IMR-90 (cell line): ENCODE results near the gene ATP1B2. TPM values are rescaled to one million over a fixed set of nuclear protein-coding genes. Genes with fewer than 3 reads are reported as not detected.

Source experiments
- ATAC-seq: fragments of 200-7000 bp; cut with Tn5 transposase; 2 replicates; pipeline ENCODE4 v1.9.1; 2020; ENCODE audit warnings: low read depth, mild to moderate bottlenecking, moderate library complexity
- BruUV-seq: library from RNA; stranded (reverse); fragments of 400-500 nt; replicated peaks from 2 replicates; lab custom pipeline; 2021; lab: Mats Ljungman, UMichigan
- CTCF ChIA-PET: fragments of 300-600 bp; formaldehyde crosslinking; extraction: SDS; loops from one replicate; lab custom pipeline; 2021; ENCODE audit warnings: antibody characterized with exemption; lab: Yijun Ruan, JAX
- POLR2A ChIA-PET: fragments of 300-600 bp; sonication (Branson Sonifier 250); formaldehyde crosslinking; loops from one replicate; lab custom pipeline; 2022; ENCODE audit warnings: antibody characterized with exemption; ENCODE audit not compliant: unreplicated experiment; lab: Charles Lee
- DNase-seq: peaks from one replicate; pipeline ENCODE4 v3.0.0; 2013
- H2AFZ ChIP-seq: replicated peaks from 2 replicates; pipeline ENCODE3; 2013; ENCODE audit warnings: low read length, mild to moderate bottlenecking; ENCODE audit not compliant: poor library complexity
- H2AK5ac ChIP-seq: 2 replicates; pipeline ENCODE4 v1.6.1; 2013; ENCODE audit warnings: low read depth, low read length, inconsistent platforms
- H2AK9ac ChIP-seq: replicated peaks from 2 replicates; pipeline ENCODE3; 2013; ENCODE audit warnings: mild to moderate bottlenecking, low read depth, low read length, moderate library complexity; ENCODE audit not compliant: poor library complexity
- H2BK120ac ChIP-seq: 2 replicates; pipeline ENCODE4 v1.6.1; 2013; ENCODE audit warnings: low read depth, low read length, inconsistent platforms
- H2BK15ac ChIP-seq: 3 replicates; pipeline ENCODE4 v1.6.1; 2013; ENCODE audit warnings: low read depth, low read length, inconsistent platforms
- H2BK20ac ChIP-seq: 2 replicates; pipeline ENCODE4 v1.6.1; 2013; ENCODE audit warnings: low read depth, mild to moderate bottlenecking, inconsistent platforms, low read length, moderate library complexity
- H2BK5ac ChIP-seq: 2 replicates; pipeline ENCODE4 v1.6.1; 2013; ENCODE audit warnings: mild to moderate bottlenecking, low read depth, low read length, inconsistent platforms; ENCODE audit not compliant: poor library complexity, severe bottlenecking
- H3K14ac ChIP-seq: replicated peaks from 2 replicates; pipeline ENCODE4 v1.6.1; 2013; ENCODE audit warnings: low read depth, low read length, inconsistent platforms
- H3K18ac ChIP-seq: 2 replicates; pipeline ENCODE4 v1.6.1; 2013; ENCODE audit warnings: low read depth, low read length, control low read depth
- H3K23ac ChIP-seq: 2 replicates; pipeline ENCODE4 v1.6.1; 2013; ENCODE audit warnings: low read depth, low read length, inconsistent platforms
- H3K27ac ChIP-seq: 2 replicates; pipeline ENCODE4 v1.5.1; 2013; ENCODE audit warnings: mild to moderate bottlenecking, control low read depth, low read length; ENCODE audit not compliant: insufficient read depth
- H3K27me3 ChIP-seq: 2 replicates; pipeline ENCODE4 v1.6.1; 2013; ENCODE audit warnings: low read length; ENCODE audit not compliant: control insufficient read depth, insufficient read depth
- H3K36me3 ChIP-seq: 2 replicates; pipeline ENCODE4 v1.6.1; 2013; ENCODE audit warnings: low read length, mixed read lengths; ENCODE audit not compliant: control insufficient read depth, insufficient read depth
- H3K4ac ChIP-seq: 2 replicates; pipeline ENCODE4 v1.6.1; 2013; ENCODE audit warnings: low read depth, low read length, inconsistent platforms
- H3K4me1 ChIP-seq: 2 replicates; pipeline ENCODE4 v1.6.1; 2013; ENCODE audit warnings: low read length, mixed read lengths; ENCODE audit not compliant: control insufficient read depth, insufficient read depth
- H3K4me2 ChIP-seq: 2 replicates; pipeline ENCODE4 v1.6.1; 2013; ENCODE audit warnings: low read depth, mild to moderate bottlenecking, control low read depth, low read length, moderate library complexity
- H3K4me3 ChIP-seq: 2 replicates; pipeline ENCODE4 v1.5.1; 2013; ENCODE audit warnings: low read depth, mild to moderate bottlenecking, control low read depth, low read length, moderate library complexity; ENCODE audit not compliant: insufficient read depth
- H3K56ac ChIP-seq: 2 replicates; pipeline ENCODE4 v1.6.1; 2013; ENCODE audit warnings: low read length, inconsistent platforms; ENCODE audit not compliant: insufficient read depth; ENCODE audit errors: extremely low read depth
- H3K79me1 ChIP-seq, 2 experiments: 2 replicates each; pipeline ENCODE4 v1.6.1; 2013; ENCODE audit warnings: low read length in 2 of 2, inconsistent platforms in 1 of 2, low read depth in 1 of 2
- H3K9ac ChIP-seq: 2 replicates; pipeline ENCODE4 v1.6.1; 2013; ENCODE audit warnings: low read depth, low read length, control low read depth
- H3K9me1 ChIP-seq: 2 replicates; pipeline ENCODE4 v1.6.1; 2013; ENCODE audit warnings: low read length, inconsistent platforms; ENCODE audit not compliant: insufficient read depth
- H3K9me3 ChIP-seq: 2 replicates; pipeline ENCODE4 v1.6.1; 2013; ENCODE audit warnings: low read length; ENCODE audit not compliant: control insufficient read depth, insufficient read depth
- H4K20me1 ChIP-seq: 2 replicates; pipeline ENCODE4 v1.6.1; 2013; ENCODE audit warnings: low read length, inconsistent platforms; ENCODE audit not compliant: insufficient read depth
- H4K5ac ChIP-seq: 2 replicates; pipeline ENCODE4 v1.6.1; 2013; ENCODE audit warnings: mild to moderate bottlenecking, low read depth, low read length, control low read depth
- H4K8ac ChIP-seq, 2 experiments: 2 replicates each; pipeline ENCODE4 v1.6.1; 2013; ENCODE audit warnings: low read depth in 2 of 2, low read length in 2 of 2, control low read depth in 1 of 2, inconsistent platforms in 1 of 2
- H4K91ac ChIP-seq: 2 replicates; pipeline ENCODE4 v1.6.1; 2013; ENCODE audit warnings: low read depth, low read length, inconsistent platforms; ENCODE audit not compliant: insufficient read depth
- CEBPB ChIP-seq: IDR thresholded peaks from 2 replicates; pipeline ENCODE4 v1.6.1; 2012; ENCODE audit warnings: low read depth, low read length, improper control_type of control experiment
- FOS ChIP-seq: fragments of 150-350 bp; IDR thresholded peaks from 2 replicates; pipeline ENCODE4 v1.6.1; 2016; ENCODE audit warnings: low read depth, low read length
- MAZ ChIP-seq: IDR thresholded peaks from 2 replicates; pipeline ENCODE4 v1.6.1; 2012; ENCODE audit warnings: low read depth, mild to moderate bottlenecking, low read length, improper control_type of control experiment, moderate library complexity, borderline replicate concordance
- RCOR1 ChIP-seq: IDR thresholded peaks from 2 replicates; pipeline ENCODE4 v1.6.1; 2012; ENCODE audit warnings: mild to moderate bottlenecking, low read length, improper control_type of control experiment; ENCODE audit not compliant: insufficient replicate concordance
- RFX5 ChIP-seq: IDR thresholded peaks from 2 replicates; pipeline ENCODE4 v1.8.0; 2012; ENCODE audit warnings: low read depth, mild to moderate bottlenecking, low read length, moderate library complexity
- SMC3 ChIP-seq: fragments of 150-350 bp; IDR thresholded peaks from 2 replicates; pipeline ENCODE4 v1.6.1; 2016; ENCODE audit warnings: low read depth, mild to moderate bottlenecking, antibody characterized with exemption, low read length, moderate library complexity
- WGBS, 2 experiments: methylation state at CpG; one replicate each; pipeline versions ENCODE4 v1.1.5 to v1.1.7; 2013; ENCODE audit warnings: missing lambda C conversion rate in 2 of 2; ENCODE audit not compliant: insufficient read length in 1 of 2; ENCODE audit errors: extremely low coverage in 2 of 2; 5-methylcytosine and 5-hydroxymethylcytosine counted together
- dilution Hi-C: fragments of 300-500 bp; cut with HindIII; formaldehyde crosslinking; loops from one replicate; pipeline ENCODE4 v1.14.3; 2018; ENCODE audit warnings: low sequenced_read_pairs; ENCODE audit not compliant: unreplicated experiment
- in situ Hi-C: fragments of 300-500 bp; cut with MboI; formaldehyde crosslinking; loops from 3 replicates; pipeline ENCODE4 v1.14.3; 2019; ENCODE audit warnings: low sequenced_read_pairs, inconsistent platforms, mixed read lengths
- intact Hi-C: fragments of 100-400 bp; cut with micrococcal nuclease; formaldehyde crosslinking; loops from 2 replicates; pipeline ENCODE4 v1.10.0; 2022
- polyA plus RNA-seq, 3 experiments: library from polyadenylated mRNA; depleted of rRNA; stranded (reverse); fragments of >200 nt; gene quantifications; 2 replicates each; pipeline ENCODE4 v1.2.3, GENCODE V29; 2012; ENCODE audit warnings: low replicate concordance in 1 of 3
- total RNA-seq: library from RNA; depleted of rRNA; stranded (reverse); fragments of >200 nt; gene quantifications from 2 replicates; pipeline ENCODE4 v1.2.3, GENCODE V29; 2012
- TF ChIP-seq, protein P1 (sequence below): fragments of 150-350 bp; IDR thresholded peaks from 2 replicates; pipeline ENCODE4 v1.6.1; 2016; ENCODE audit warnings: low read depth, mild to moderate bottlenecking, low read length, moderate library complexity, borderline replicate concordance
- TF ChIP-seq, protein P2 (sequence below): fragments of 150-350 bp; IDR thresholded peaks from 2 replicates; pipeline ENCODE4 v1.6.1; 2017; ENCODE audit warnings: mild to moderate bottlenecking, antibody characterized with exemption, low read length, low read depth

The ATP1B2 gene
- total and polyA plus RNA-seq, 2 of the 4 experiments (the other 2 are of a cell fraction): 0.02 TPM; not detected in 1

DNA sequence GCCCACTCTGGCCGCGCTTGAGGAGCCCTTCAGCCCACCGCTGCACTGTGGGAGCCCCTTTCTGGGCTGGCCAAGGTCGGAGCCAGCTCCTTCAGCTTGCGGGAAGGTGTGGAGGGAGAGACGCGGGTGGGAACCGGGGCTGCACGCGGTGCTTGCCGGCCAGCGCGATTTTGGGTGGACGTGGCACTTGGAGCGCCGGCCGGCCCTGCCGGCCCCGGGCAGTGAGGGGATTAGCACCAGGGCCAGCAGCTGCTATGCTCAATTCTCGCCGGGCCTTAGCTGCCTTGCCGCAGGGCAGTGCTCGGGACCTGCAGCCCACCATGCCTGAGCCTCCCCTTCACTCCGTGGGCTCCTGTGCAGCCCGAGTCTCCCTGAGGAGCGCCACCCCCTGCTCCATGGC is 9.9 kb upstream of the ATP1B2 start:
- no TSS peak for BruUV-seq
- TF ChIP-seq, protein P1, sequence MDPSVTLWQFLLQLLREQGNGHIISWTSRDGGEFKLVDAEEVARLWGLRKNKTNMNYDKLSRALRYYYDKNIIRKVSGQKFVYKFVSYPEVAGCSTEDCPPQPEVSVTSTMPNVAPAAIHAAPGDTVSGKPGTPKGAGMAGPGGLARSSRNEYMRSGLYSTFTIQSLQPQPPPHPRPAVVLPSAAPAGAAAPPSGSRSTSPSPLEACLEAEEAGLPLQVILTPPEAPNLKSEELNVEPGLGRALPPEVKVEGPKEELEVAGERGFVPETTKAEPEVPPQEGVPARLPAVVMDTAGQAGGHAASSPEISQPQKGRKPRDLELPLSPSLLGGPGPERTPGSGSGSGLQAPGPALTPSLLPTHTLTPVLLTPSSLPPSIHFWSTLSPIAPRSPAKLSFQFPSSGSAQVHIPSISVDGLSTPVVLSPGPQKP: no peak
- no peak for TF ChIP-seq RFX5
- TF ChIP-seq, protein P2, sequence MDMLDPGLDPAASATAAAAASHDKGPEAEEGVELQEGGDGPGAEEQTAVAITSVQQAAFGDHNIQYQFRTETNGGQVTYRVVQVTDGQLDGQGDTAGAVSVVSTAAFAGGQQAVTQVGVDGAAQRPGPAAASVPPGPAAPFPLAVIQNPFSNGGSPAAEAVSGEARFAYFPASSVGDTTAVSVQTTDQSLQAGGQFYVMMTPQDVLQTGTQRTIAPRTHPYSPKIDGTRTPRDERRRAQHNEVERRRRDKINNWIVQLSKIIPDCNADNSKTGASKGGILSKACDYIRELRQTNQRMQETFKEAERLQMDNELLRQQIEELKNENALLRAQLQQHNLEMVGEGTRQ: no peak
- no peak for TF ChIP-seq SMC3
- TF ChIP-seq FOS: no peak
- TF ChIP-seq MAZ: no peak
- no peak for TF ChIP-seq CEBPB
- TF ChIP-seq RCOR1: no peak

More for the DNA sequence above, 9.9 kb upstream of the ATP1B2 start:
- CTCF ChIA-PET: no interaction called here
- H2AK5ac ChIP-seq: no peak overlapping the region
- H2BK20ac ChIP-seq: no peak overlapping the region
- H2BK15ac ChIP-seq: no peak overlapping the region
- no peak overlapping the region for H2BK120ac ChIP-seq
- DNase-seq (no peak), ATAC-seq (no peak)
- intact Hi-C loops (no loop called here), in situ Hi-C loops (no loop called here), dilution Hi-C loops (no loop called here)
- H2AFZ ChIP-seq: no peak overlapping the region
- POLR2A ChIA-PET: no interaction called here
- no peak overlapping the region for H4K91ac ChIP-seq
- H3K23ac ChIP-seq: no peak overlapping the region
- H2BK5ac ChIP-seq: no peak overlapping the region
- H3K4me3 ChIP-seq: no peak overlapping the region
- H4K8ac ChIP-seq: no peak overlapping the region
- no peaks in the 10 kb centered on the region for H3K4me1 ChIP-seq
- no peak overlapping the region for H2AK9ac ChIP-seq
- H3K14ac ChIP-seq: no peak overlapping the region
- no peak overlapping the region for H3K9ac ChIP-seq
- no peaks in the 10 kb centered on the region for H3K36me3 ChIP-seq
- peaks cover 7% of the 10 kb centered on the region for H3K27me3 ChIP-seq
- H3K4me2 ChIP-seq: no peak overlapping the region
- H4K20me1 ChIP-seq: no peaks in the 10 kb centered on the region
- no peak overlapping the region for H3K56ac ChIP-seq
- H3K4ac ChIP-seq: no peak overlapping the region
- H3K9me1 ChIP-seq: no peaks in the 10 kb centered on the region
- no peak overlapping the region for H3K27ac ChIP-seq
- 90% methylated on average over 16 of the region's 26 CpGs; no CpG with 5 or more reads in 1 of the 2 experiments for WGBS, 2 experiments
- no peaks in the 10 kb centered on the region for H3K9me3 ChIP-seq
- H4K5ac ChIP-seq: no peak overlapping the region
- no peaks in the 10 kb centered on the region for H3K79me1 ChIP-seq
- H3K18ac ChIP-seq: no peak overlapping the region
